Islet of Langerhans (tissue), 1 donor: Measurements from ENCODE around the gene CD6.

Experiments used
- FAIRE-seq: peaks from one replicate; lab custom pipeline; 2011; peaks lifted over from hg19 to GRCh38; lab: Jason Lieb, UNC

CD6 gene

GRCh38 chr11:60985991-60986915 is 14.8 kb downstream of the CD6 start:
- no peak for FAIRE-seq

- no peak for FAIRE-seq
Measured at GRCh38 chr11:60987577-60988277, 16.2 kb downstream of the CD6 start.

DNA sequence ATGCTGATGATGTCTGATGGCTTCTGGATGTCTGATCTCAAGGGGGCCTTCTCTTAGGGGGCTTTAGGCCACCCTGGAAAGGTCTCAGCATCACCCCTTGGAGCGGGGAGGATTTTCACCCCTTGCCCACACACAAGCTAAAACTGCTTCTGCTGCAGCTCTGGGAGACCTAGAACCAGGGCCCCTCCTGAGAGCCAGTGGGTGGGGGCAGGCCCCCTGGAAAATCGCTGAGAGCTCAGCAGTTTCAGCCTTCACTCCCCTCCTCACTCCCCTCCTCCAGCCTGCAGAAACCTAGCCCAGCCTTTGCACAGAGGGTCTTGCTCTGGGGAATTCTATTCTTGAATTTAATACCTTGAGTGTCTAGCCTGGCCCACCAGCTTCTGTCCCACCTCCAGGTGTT is 17.2 kb downstream of the CD6 start:
- FAIRE-seq: no peak

DNA sequence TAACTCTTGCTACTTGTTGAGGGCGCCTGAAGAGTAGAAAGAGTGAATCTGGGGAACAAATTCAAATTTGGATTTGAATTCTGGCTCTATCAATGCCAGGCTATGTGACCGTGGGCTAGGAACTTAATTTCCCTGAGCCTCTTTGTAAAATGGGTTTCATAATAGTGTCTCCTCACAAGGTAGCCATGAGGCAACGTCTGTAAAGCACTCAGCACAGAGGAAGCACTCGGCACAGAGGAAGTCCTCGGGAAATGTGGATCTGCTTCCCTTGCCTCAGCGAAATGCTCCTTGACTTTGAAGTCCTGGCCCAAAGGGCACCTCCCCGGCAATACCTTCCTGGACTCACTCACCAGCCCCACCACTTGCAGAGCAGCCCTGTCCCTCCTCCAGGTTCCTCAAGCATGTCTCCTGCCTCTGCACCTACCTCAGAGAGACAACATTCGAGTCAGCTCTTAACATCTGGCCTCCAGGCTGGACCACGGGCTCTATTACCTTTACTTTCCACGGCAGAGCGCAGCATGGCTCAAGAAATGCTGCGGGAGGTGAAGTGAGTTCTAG is 17.7 kb downstream of the CD6 start:
- no peak for FAIRE-seq

GRCh38 chr11:60991457-60991856 is 20.0 kb downstream of the CD6 start:
- no peak for FAIRE-seq

- FAIRE-seq: no peak
Measured at GRCh38 chr11:60992842-60993409, 21.4 kb downstream of the CD6 start.

- no peak for FAIRE-seq
Measured at GRCh38 chr11:60993615-60994014, 22.1 kb downstream of the CD6 start.

DNA sequence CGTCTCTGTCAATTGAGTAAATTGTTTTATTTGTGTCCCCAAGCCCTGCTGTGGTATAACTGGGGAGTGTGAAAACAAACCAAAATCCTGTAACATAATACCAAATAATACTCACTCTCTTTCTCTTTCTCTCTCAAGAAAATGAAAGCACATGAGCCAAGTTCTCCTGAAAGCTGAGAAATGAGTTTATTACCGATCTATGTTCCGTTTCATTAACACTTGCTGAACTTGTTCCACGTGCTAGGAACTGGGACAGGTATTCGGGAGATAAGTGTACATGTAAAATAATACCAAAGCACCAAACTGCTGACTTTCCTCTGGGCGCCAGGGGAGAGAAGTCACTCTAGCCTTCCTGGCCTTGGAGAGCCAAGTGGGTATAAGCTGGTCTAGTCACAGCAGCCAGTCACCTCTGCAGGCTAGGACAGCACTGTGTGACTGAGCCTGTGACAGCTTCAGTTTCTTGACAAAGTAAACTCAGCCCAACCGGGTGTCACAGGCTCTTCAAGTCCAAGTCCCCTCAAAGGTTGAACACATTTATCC is 23.1 kb downstream of the CD6 start:
- no peak for FAIRE-seq

DNA sequence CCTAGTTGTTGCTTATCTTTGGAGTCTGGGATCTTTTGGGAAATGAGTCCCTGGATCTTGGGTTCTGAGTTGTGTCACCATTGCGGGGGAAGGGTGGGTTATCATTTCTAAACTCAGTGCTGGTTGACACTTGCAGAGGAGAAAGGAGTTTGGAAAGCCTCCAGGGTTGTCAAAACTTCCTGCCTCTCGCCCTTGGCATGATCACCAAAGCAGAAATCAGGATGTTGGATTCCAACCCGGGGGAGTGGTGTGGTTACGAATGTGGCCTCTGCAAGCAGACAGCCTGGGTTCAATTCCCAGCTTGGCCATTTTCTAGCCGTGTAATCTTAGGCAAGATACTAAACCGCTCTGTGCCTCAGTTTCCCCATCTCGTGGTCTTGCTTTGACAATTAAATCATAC is 24.3 kb downstream of the CD6 start:
- no peak for FAIRE-seq

DNA sequence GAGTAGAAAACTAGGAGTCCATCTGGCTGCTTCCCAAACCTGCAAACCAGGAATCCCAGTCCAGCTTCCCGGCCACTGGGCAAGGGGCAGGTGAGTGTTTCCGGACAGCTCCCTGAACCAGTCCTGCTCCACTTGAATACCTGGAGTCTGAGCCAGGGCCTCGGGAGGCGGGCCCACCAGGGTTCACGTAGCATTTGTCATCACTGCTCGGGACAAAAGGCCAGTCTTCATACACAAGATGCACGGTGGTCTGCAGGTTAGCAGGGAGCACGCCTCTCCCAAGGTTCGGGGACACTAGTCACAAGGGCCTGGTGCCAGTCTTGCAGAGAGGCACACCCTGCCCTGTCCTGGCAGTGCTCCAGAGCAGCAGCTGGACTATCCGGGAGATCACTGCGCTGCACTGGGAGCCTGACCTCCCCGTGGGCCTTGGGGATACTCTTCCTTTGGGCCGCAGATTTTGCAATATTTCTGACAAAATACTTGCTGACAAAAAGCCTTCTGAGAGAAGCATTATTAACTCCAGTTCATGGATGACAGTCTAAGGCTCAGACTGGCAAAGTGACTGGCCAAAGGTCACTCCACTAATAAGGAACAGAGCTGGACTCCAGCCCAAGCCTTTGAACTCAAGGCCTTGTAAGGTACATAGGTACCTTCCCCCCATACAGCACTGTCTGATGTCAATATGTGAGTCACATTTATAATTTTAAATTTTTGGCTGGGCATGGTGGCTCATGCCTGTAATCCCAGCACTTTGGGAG is 25.1 kb downstream of the CD6 start:
- FAIRE-seq: no peak

GRCh38 chr11:61000426-61000825 is 28.9 kb downstream of the CD6 start:
- FAIRE-seq: no peak

- no peak for FAIRE-seq
Measured at GRCh38 chr11:61001931-61002330, 30.5 kb downstream of the CD6 start.

DNA sequence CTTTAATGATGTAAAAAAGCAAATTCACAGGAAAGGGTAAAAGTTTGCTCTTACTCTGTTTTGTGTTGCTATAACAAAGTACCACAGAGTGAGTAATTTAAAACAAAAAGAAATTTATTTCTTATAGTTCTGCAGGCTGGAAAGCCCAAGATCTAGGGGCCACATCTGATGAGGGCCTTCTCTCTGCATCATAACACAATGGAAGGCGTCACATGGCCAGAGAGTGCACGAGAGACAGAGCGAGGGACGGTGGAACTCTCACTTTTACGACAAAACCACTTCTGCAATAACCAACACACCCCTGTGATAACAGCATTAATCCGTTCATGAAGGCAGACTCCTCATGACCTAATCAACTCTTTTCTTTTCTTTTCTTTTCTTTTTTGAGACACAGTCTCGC is 31.1 kb downstream of the CD6 start:
- no peak for FAIRE-seq

GRCh38 chr11:61004180-61004611 is 32.7 kb downstream of the CD6 start:
- no peak for FAIRE-seq

DNA sequence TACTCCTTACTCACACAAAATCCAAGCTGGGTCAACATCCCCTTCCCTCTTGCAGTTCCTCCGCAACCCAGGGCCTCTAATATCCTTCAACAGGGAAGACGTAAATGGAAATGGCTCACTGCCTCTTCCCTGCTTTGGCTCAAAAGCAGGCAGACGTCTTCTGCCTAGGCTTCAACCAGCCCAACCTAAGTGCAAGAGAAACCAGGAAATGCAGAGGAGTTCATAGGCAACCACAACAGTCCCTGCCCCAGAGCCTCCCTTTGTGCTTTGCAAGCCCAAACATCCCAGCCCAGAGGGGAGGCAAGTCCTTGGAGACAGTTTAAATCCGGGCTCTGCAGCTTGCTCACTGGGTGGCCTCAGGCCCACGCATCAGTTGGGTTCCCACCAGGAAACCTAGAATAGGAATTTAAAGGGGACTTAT is 33.3 kb downstream of the CD6 start:
- no peak for FAIRE-seq

DNA sequence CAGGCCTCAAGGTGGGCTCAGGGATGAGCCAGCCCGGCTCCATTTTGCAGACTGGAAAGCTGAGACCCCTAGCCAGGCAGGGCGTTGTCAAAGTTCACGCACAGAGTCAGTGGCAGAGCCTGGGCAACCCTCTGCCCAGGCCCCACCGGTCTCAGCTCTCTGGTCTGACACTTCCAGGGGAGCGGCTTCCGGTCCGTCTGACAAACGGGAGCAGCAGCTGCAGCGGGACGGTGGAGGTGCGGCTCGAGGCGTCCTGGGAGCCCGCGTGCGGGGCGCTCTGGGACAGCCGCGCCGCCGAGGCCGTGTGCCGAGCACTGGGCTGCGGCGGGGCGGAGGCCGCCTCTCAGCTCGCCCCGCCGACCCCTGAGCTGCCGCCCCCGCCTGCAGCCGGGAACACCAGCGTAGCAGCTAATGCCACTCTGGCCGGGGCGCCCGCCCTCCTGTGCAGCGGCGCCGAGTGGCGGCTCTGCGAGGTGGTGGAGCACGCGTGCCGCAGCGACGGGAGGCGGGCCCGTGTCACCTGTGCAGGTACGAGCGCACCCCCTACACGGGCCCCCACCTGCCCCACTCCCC is 36.0 kb downstream of the CD6 start:
- FAIRE-seq: no peak

DNA sequence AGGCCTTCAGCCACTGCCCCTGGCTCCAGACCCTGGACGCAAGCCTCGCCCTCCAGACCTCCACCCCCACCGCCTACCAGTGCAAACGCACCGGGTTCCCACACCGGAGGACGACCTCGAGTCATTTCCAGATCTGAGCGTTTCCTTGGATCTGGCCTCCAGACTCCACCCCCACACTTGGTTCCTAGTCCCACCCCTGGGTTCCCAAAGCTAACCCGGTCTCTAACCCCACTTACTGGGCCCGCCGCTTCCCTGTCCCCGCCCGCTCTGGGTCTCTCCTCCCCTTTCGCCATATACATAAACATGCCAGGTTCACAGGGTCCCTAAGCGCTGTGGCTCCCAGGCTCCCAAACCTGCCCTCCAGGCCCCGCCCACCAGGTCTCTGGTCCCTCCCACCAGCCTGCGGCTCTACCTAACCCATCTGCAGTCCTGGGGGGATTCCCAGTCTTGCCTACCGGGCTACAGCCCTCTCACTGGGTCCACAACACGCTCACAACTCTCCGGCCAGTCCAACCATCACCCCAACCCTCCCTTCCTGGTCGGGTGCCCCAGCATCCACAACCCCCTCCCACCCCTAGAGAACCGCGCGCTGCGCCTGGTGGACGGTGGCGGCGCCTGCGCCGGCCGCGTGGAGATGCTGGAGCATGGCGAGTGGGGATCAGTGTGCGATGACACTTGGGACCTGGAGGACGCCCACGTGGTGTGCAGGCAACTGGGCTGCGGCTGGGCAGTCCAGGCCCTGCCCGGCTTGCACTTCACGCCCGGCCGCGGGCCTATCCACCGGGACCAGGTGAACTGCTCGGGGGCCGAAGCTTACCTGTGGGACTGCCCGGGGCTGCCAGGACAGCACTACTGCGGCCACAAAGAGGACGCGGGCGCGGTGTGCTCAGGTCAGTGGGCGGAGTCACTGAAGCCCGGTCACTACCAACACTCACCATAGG is 36.7 kb downstream of the CD6 start:
- FAIRE-seq: no peak

GRCh38 chr11:61008971-61009370 is 37.5 kb downstream of the CD6 start:
- no peak for FAIRE-seq

DNA sequence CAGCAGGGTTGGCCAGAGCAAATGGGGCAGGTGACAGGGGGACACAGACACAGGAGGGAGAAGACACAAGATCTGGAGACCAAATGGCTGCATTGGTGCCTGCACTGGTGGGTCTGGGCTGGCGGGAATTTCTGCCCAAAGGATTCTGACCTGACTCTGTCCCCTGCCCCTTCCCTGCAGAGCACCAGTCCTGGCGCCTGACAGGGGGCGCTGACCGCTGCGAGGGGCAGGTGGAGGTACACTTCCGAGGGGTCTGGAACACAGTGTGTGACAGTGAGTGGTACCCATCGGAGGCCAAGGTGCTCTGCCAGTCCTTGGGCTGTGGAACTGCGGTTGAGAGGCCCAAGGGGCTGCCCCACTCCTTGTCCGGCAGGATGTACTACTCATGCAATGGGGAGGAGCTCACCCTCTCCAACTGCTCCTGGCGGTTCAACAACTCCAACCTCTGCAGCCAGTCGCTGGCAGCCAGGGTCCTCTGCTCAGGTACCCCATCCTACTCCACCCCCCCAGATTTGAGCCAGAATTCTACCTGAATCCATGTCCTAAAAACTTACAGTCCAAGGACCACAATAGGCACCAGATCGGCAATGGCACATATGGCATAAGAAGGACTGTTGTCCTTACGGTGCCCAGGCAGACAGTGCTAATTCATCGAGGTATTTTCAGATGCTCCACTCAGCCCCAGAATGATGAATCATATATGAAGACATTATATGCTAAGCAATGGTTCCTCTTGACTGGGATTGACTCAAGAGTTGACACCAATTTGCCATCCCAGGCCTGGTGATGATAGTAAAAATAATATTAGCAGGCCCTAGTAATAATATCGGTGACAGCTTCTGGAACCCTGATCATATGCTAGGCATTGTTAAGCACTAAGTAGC is 38.2 kb downstream of the CD6 start:
- FAIRE-seq: no peak
